HG03520 (cell line): ENCODE results near the gene HSD17B11.
"Not testable (repeated sequence)": the region's sequence is repeated elsewhere in the genome, so short reads cannot be mapped to it uniquely, and the experiment has no call there.

ENCODE experiments used
- ATAC-seq: cut with Tn5 transposase; IDR thresholded peaks from one replicate; pipeline ENCODE4 v1.9.1; 2021; ENCODE audit warnings: mild to moderate bottlenecking, moderate library complexity; ENCODE audit not compliant: unreplicated experiment

The HSD17B11 gene

DNA sequence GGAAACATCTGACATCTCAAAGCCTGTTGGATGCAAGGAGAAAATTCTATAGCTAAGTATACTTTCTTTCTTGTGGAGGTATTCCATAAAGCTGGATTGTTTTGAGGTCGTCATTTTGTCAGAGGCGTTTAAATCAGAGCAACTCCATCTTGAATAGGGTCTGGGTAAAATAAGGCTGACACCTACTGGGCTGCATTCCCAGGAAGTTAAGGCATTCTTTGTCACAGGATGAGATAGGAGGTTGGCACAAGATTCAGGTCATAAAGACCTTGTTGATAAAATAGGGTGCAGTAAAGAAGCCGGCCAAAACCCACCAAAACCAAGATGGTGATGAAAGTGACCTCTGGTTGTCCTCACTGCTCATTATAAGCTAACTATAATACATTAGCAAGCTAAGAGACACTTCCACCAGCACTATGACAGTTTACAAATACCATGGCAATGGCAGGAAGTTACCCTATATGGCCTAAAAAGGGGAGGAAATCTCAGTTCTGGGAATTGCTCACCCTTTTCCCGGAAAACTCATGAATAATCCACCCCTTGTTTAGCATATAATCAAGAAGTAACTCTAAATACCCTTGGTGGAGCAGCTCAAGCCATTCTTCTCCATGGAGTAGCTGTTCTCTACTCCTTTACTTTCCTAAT, 80.2 kb downstream of the HSD17B11 start:
- ATAC-seq, result no peak

DNA sequence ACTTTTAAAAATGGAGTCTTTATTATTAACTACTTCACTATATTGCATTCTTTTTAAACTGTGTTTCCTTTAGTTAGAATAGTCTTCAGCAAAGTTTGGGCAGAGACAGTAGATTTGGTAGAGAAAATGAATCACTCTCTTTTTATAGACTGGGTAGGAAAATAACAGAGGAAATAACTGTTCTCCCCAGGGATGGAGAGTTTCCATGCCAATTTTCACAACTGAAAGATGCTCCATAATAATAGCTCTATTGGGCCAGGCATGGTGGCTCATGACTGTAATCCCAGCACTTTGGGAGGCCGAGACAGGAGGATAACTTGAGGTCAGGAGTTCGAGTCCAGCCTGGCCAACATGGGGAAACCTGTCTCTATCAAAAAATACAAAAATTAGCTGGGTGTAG, 81.4 kb downstream of the HSD17B11 start:
- no peak for ATAC-seq

DNA sequence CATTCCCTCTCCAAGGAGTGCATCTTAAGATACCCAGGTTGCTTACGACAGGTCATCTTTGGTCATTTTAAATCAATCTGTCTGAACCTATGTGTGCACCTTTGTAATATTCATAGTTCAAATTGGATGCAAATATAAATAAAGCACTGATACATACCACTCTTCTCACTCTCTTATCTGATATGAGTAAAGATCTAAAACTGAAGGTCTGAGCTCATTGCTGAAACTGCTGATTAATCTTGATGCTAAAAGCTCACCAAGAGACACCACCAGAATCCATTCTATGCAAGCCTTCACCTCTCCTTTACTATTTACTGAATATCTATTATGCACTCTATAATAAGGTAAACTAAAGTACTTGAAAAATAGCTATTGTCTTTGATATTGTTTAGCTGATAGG, 84.9 kb downstream of the HSD17B11 start:
- ATAC-seq, result peak; percentile 84

DNA sequence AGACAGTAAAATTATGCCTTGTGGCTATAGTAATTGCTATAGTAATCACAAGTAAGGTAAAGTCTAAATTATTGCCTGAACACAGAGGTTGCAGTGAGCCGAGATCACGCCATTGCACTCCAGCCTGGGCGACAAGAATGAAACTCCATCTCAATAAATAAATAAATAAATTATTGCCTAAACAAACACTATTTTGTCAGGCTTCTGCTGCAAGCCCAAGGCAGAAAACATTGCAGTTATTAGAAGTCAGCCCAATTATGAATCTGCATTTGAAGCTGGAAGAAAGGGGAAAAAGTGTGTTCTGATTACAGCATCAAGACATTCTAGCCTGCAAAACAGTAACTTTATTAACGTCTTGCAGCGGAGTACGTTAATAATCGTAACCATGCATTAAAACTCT, 85.4 kb downstream of the HSD17B11 start:
- ATAC-seq, result no peak

DNA sequence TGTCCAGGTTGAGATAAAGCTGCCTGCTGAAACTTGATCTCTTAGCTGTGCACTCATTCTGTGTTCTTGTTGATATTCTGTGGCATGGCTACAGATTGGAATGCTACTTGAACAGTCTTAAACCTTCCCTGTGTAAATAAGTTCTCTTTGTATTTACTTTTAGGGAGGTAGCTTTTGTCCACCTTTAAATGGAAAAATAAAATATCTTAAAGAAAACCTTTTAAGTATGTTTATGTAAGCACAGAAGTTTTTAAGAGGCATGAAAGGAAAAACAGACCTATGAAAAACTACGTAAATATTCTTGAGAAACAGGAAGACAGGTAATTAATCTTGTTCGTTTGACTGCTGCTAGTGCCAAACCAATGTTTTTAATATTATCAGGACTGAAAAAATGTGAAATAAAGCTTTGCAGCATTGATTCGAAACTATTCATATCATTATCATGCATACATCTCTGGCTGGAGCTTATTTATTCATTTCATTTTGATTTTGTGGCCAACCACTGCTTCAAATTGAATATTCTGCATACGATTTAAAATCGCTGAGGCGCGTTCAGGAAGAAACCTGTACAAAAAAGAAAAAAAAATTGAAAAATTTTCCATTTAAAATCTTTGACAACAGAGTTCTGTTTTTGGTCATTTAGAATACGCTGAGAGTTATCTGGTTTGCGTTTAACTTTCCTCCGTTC, 86.1 kb downstream of the HSD17B11 start:
- no peak for ATAC-seq

DNA sequence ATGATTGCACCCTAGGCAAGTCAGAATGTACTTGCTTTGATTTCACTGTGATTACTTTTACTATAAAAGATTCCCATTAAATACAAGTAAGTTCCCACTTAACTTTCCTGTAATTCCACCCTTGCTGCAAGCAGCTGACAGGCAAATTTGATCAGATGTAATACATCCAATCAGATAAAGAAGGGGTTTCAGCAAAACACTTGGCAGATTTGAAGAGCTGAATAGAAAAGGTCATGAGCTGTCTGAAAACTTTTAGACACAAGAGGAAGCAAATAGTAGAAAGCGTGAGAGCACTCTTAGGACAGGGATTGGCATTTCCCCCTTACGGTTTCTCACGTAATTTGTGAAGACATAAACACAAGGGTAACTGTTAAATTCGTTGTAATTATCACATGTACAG, 91.1 kb downstream of the HSD17B11 start:
- no peak for ATAC-seq

DNA sequence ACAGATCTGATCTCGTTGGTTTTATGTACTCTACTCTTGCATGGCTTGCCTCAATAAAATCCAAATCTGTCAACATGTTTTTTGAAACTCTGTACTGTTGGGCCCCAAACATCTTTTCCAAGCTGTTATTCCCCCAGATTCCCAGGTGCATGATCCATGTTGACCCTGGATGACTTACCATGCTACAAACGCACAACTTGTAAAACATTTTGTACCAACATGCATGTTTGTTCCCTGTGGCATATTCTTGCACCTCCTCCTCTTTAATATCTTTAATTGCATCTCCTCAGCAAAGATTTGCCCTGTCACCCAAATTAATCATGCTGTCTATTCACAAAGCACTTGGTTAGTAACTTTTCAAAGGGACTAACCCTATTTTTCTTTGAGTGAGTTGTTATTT, 92.6 kb downstream of the HSD17B11 start:
- ATAC-seq, result no peak

DNA sequence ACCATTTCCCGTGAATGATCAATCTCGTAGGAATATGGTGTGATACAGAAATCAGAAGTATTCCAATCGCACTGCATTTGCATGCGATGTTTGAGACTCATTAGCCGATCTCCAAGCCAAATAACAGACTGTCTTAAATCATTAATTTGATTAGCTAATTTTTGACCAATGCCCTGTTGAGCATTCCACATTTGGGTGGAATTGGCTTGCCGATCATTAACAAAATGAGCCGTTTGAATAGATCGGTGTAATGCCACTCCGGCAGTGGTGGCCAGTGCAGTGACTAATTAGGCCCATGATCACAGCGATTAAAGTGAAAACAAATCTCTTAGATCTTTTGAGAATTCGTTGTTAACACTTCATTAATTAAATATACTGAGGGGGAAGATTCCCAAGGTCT, 96.1 kb downstream of the HSD17B11 start:
- not testable (repeated sequence) for ATAC-seq

DNA sequence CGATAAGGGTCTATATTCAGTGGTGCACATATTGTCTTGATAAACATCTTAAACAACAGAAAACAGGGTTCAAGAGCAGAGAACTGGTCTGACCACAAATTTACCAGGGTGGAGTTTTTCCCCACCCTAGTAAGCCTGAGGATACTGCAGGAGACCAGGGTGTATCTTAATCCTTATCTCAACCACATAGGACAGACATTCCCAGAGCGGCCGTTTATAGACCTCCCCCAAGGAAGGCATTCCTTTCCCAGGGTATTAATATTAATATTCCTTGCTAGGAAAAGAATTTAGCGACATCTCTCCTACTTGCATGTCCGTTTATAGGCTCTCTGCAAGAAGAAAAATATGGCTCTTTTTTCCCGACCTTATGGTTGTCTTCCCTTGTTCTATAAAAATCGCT, 97.1 kb downstream of the HSD17B11 start:
- ATAC-seq, result not testable (repeated sequence)

DNA sequence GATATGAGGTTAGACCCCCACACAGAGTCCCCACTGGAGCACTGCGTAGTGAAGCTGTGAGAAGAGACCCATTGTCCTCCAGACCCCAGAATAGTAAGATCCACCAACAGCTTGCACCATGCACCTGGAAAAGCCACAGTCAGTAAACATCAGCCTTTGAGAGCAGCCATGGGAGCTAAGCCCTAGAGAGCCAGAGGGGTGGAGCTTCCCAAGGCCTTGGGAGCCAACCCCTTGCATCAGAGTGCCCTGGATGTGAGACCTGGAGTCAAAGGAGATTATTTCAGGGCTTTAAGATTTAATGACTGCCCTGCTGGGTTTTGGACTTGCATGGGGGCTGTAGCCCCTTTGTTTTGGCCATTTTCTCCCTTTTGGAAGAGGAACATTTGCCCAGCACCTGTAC, 104.0 kb downstream of the HSD17B11 start:
- no peak for ATAC-seq
